DMS 273 treated with DMSO at 0.1 percent for 48 hours (cell line): ENCODE data around the gene UBE2H.
A peak's percentile ranks its signal among the peaks of the same experiment; 100 is the strongest.
"Not testable (repeated sequence)": the region's sequence is repeated elsewhere in the genome, so short reads cannot be mapped to it uniquely, and the experiment has no call there.

Experiments used
- DNase-seq: peaks from one replicate; lab custom pipeline; 2025; lab: John Stamatoyannopoulos, UW

UBE2H gene

GRCh38 chr7:129843978-129844840 is 108.6 kb downstream of the UBE2H start:
- DNase-seq, result no peak

DNA sequence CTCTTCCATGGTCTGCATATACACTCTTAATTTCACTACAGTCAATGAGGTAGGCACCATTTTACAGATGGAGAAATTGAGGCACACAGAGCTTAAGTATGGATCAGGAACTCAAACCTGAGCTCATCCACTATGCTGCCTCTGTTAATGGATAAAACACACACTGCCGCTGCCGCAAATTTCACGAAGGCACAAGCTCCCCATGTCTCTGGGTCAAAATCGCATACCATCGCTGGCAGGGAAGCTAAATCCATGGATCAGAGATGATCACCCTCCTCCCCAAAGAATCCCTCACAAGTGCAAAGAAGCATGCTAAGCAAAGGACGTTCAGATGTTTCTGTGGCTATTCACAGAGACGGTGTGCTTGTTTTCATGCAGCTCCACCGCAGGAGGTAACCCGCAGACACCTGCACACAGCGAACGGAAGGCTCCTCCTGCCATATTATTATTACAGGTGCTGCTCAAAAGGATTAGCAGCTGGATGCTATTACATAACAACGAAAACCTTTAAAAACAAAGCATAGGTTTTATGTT is 109.3 kb downstream of the UBE2H start:
- no peak for DNase-seq

DNA sequence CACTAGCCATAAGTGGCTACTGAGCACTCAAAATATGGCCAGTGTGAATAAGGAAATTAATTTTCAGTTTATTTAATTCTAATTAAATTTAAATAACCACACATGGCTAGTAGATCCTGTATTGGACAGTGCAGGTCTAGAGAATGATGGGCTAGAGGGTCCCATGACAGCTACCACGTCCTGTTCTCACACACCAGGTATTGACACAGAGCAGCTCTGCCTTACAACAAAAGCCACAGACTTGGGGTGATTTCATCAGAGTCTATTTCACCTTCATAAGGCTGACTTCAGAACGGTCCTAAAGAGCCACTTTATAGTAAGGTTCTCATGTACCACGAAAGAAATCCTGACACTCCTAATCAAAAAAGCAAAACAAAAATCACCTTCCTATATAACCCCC is 111.3 kb downstream of the UBE2H start:
- DNase-seq, result no peak

- DNase-seq, result no peak
These were observed 112.0 kb downstream of the UBE2H start for GRCh38 chr7:129840757-129841156.

DNA sequence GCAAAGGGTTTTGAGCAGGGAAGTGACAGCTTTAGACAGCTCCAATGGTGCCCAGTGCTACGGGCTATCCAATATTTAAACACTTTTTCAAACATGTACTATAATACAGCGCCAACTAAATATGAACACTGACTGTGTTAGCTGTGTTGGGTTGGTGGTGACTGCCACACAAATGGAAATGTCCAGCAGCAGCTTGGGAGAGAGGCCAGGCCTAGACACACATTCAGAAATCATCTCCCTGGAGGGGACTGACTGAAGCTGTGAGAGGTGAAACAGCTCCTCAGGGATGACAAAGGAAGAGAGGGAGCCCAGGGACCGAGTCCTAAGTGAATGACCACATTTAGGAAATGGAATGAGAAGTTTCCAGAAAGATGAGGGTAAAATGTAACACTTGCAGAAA is 115.8 kb downstream of the UBE2H start:
- DNase-seq, result no peak

GRCh38 chr7:129835569-129835968 is 117.2 kb downstream of the UBE2H start:
- DNase-seq, result no peak

- DNase-seq, result not testable (repeated sequence)
These were observed 119.4 kb downstream of the UBE2H start for GRCh38 chr7:129833353-129833752.

DNA sequence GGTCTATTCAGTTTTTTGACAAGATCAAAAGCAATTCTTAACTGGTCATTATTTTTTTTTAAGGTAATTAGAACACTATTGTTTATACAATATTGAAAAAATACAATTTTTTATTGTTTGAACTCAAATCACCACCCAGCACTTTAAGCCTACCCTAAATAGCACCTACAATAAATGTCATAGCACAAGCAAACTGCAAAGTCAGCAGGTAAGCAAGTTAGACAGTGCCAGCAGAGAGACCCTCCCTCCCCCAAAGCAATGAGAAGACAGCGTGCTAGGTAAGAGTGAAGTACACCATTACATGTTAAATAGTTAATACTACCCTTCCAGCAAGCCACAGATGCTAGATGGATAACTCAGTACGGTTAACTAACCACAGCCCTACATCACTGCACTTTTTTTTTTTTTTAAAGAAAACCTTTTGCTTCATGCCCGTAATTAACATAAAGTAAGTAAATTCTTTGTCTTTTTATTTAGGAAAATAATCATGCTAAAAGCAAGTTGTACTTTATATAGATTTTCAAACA is 120.0 kb downstream of the UBE2H start:
- DNase-seq, result no peak

- no peak for DNase-seq
These were observed 120.5 kb downstream of the UBE2H start for GRCh38 chr7:129832282-129832681.

- DNase-seq, result no peak
These were observed 121.2 kb downstream of the UBE2H start for GRCh38 chr7:129831424-129832058.

DNA sequence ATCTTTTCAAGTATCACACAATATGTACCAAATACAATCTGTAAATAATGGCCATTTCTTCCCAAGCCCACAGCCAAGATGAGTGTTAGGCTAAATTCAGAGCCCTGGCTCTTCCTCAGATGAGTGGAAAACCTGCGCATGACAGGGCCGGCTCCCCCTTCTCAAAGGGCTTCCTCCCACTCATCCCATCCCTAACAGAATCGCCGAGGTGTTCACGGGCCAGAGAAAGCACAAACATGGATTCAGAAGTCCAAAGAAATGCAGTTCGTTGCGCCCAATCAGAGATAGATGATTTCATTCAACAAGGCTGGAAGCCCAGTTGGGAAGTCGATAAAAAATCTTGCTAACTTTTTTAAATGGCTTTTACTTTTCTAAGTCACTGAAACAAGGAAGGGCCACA is 121.8 kb downstream of the UBE2H start:
- DNase-seq, result no peak

DNA sequence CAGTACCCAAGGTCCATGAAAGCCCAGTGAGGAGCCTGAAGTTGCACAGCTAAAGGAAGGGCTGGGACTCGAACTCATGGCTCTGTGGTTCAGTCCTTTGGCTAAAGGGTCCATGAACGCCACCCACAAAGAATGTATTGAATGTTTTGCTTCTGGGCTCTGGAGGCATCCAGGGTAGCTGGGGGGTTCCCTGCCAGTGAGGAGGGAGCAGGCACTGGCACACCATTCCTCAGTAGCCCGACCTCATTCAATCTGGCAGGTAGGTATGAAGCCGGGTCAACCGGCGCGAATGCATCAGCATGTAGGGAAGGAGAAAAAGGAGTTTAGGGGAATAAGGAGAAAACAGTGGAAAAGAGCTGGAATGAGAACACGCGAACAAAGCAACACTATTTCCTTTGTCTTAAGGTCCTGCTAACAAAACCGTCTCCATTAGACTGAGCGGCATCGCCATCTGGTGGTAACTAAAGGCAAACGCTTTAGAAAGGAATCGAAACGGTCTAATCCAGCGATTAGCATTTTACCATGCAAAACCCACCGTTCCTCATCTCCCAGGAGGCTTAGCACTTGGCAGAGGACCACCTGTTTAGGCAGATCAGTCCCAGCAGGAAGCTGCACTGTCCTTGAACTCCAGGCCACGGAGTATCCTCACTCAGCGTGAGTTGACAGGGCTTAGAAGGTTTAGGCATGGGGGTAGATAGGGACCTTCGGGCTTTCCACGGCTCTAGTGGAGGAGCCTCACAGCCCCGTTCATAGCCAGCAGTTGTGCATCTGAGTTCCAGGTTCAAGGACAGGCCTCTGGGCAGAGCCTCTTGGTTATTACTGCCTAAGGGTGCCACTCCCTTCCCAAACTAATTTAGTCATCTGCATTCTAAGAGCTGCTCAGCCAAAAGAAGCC is 122.8 kb downstream of the UBE2H start:
- peak; percentile 72 for DNase-seq

GRCh38 chr7:129828989-129829736 is 123.6 kb downstream of the UBE2H start:
- DNase-seq, result no peak

GRCh38 chr7:129828078-129828762 is 124.5 kb downstream of the UBE2H start:
- DNase-seq, result no peak

DNA sequence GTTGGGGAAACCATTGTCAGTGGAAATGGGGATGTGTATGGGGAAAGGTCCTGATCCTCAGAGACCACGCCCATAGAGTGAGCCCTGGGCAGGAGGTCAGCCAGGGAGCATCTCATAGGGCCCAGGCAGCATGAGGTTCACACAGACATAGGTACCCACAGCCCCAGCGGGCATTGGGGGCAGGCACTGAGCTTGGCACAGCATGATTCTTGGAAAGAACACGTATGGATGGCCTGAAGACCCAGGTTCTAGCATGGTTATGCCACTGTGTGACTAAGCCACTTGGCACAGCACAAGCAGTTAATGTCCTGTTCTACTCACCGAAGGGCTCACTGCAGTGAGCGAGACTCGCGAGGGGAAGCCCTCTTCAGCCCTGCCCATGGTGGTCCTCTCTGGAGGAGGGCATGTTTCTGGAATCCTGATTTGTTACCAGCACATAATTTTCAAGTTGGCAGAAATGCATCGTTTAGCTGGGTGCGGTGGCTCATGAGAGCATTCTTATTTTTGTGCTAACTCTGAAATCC is 125.2 kb downstream of the UBE2H start:
- no peak for DNase-seq

- DNase-seq, result not testable (repeated sequence)
These were observed 125.9 kb downstream of the UBE2H start for GRCh38 chr7:129826895-129827294.

- DNase-seq, result peak; percentile 69
These were observed 127.4 kb downstream of the UBE2H start for GRCh38 chr7:129825209-129825970.

DNA sequence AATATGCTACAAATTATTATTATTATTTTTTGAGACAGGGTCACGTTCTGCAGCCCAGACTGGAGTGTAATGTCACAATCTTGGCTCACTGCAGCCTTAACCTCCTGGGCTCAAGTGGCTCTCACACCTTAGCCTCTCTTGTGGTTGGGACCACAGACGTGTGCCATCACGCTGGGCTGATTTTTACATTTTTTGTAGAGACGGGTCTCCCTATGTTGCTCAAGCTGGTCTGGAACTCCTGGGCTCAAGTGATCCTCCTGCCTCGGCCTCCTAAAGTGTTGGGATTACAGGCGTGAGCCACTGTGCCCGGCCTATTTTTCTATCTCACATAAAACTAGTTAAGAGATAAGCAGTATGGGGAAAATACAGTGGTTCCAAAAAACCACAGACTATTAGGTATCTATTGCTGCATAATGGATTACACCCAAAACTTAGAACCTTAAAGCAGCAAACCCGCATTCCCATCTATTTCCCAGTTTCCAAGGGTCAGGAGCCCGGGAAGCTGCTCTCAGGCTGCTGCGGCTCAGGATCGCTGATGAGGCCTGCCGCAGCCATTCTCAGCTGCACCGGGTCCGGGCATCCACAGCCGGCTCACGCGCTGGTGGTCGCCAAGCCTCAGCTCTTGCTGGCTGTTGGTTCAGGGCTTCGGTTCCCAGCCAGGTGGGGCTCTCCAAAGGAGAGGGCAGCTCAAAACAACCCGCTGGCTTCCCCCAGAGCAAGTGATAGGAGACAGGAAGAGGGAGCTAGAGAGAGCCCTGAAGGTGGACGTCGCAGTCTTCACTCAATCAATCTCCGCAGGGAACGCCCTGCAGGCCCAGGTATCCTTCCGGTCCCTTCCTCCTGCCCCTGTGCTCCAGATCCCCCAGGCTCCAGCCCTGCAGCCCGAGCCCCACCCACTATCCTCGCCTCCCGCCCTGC is 128.2 kb downstream of the UBE2H start:
- DNase-seq, result peak; percentile 91
